ENCODE results near the gene KLF2. TPM values are rescaled to one million over a fixed set of nuclear protein-coding genes. Genes with fewer than 3 reads are reported as not detected.
A peak's percentile ranks its signal among the peaks of the same experiment; 100 is the strongest.

KLF2 gene
- total and polyA plus RNA-seq, 7 donors: 2.8 to 49.3 (median 21.4) TPM

- WGBS, 2 donors: 90 to 92% methylated on average over 3 of the region's 3 CpGs
- DNase-seq: no peak
- intact Hi-C loops (cut with DNase I): no loop called here
- no peak overlapping the region for H3K4me3 ChIP-seq
- H3K9me3 ChIP-seq: no peaks in the 10 kb centered on the region
- H3K4me1 ChIP-seq: peaks cover 0 to 24% (median 19%) of the 10 kb centered on the region in 4 donors
- TF ChIP-seq CTCF (IDR thresholded peaks at IDR 0.05) (no peak), POLR2AphosphoS5 (IDR thresholded peaks at IDR 0.05) (no peak), EP300 (IDR thresholded peaks at IDR 0.05) (no peak), POLR2A (IDR thresholded peaks at IDR 0.05) (no peak)
- no peak overlapping the region for H3K27ac ChIP-seq
- H3K36me3 ChIP-seq: peaks cover 0 to 4% (median 2%) of the 10 kb centered on the region in 4 donors
- no peaks in the 10 kb centered on the region for H3K27me3 ChIP-seq
These were observed 3.6 kb upstream of the KLF2 start for GRCh38 chr19:16320987-16321386.

GRCh38 chr19:16325161-16325527 lies 518 bp downstream of the KLF2 start:
- TF ChIP-seq POLR2AphosphoS5 (IDR thresholded peaks at IDR 0.05): no peak
- peaks cover 4 to 25% (median 9%) of the 10 kb centered on the region in 4 donors for H3K36me3 ChIP-seq
- H3K4me1 ChIP-seq: peaks cover 0 to 42% (median 35%) of the 10 kb centered on the region in 4 donors
- peak overlapping the region; percentile 66 to 92 (median 82) for H3K4me3 ChIP-seq
- no peaks in the 10 kb centered on the region for H3K9me3 ChIP-seq
- WGBS, 2 donors: 1% methylated on average over 52 of the region's 52 CpGs
- peak; percentile 82 for DNase-seq
- peak overlapping the region; percentile 94 to 97 (median 97) for H3K27ac ChIP-seq
- intact Hi-C loops (cut with DNase I): loop anchor here (2.0 to 5.0 kb wide), 3 partner anchors 32 to 78 kb away; no protein-coding TSS in a partner anchor
- H3K27me3 ChIP-seq: no peaks in the 10 kb centered on the region

GRCh38 chr19:16325641-16326400 lies 1.2 kb downstream of the KLF2 start:
- 3 to 4% methylated on average over 82 of the region's 82 CpGs for WGBS, 2 donors
- TF ChIP-seq POLR2AphosphoS5 (IDR thresholded peaks at IDR 0.05): peak; percentile 57 to 78 (median 68)
- no peak for TF ChIP-seq CTCF (IDR thresholded peaks at IDR 0.05)
- no peak for TF ChIP-seq POLR2A (IDR thresholded peaks at IDR 0.05)
- TF ChIP-seq EP300 (IDR thresholded peaks at IDR 0.05): no peak
- DNase-seq: peak; percentile 84
- H3K36me3 ChIP-seq: peaks cover 4 to 25% (median 9%) of the 10 kb centered on the region in 4 donors
- H3K27me3 ChIP-seq: no peaks in the 10 kb centered on the region
- peak overlapping the region; percentile 94 to 97 (median 97) for H3K27ac ChIP-seq
- peaks cover 0 to 42% (median 35%) of the 10 kb centered on the region in 4 donors for H3K4me1 ChIP-seq
- no peaks in the 10 kb centered on the region for H3K9me3 ChIP-seq
- H3K4me3 ChIP-seq: peak overlapping the region; percentile 58 to 92 (median 75)
- intact Hi-C loops (cut with DNase I): loop anchor here (2.0 to 5.0 kb wide), 3 partner anchors 33 to 79 kb away; no protein-coding TSS in a partner anchor

- Histone ChIP-seq H3K36me3 (peaks cover 4 to 25% (median 9%) of the 10 kb centered on the region in 4 donors), H3K4me1 (peaks cover 0 to 45% (median 37%) of the 10 kb centered on the region in 4 donors), H3K27me3 (no peaks in the 10 kb centered on the region), H3K9me3 (no peaks in the 10 kb centered on the region), H3K27ac (peak overlapping the region; percentile 94 to 97 (median 97)), H3K4me3 (peak overlapping the region; percentile 58 to 92 (median 75))
- intact Hi-C loops (cut with DNase I): loop anchor here (5.0 kb wide), 1 partner anchor 79 kb away; no protein-coding TSS in a partner anchor
- DNase-seq: no peak
- 30 to 54% methylated on average over 58 of the region's 58 CpGs for WGBS, 2 donors
- TF ChIP-seq POLR2A (IDR thresholded peaks at IDR 0.05) (no peak), POLR2AphosphoS5 (IDR thresholded peaks at IDR 0.05) (peak; percentile 39 to 82 (median 63)), CTCF (IDR thresholded peaks at IDR 0.05) (no peak)
These were observed 2.0 kb downstream of the KLF2 start for GRCh38 chr19:16326401-16327168.

- Histone ChIP-seq H3K27ac (peak overlapping the region; percentile 94 to 97 (median 97)), H3K4me3 (peak overlapping the region; percentile 58 to 92 (median 75)), H3K9me3 (no peaks in the 10 kb centered on the region), H3K36me3 (peaks cover 4 to 25% (median 9%) of the 10 kb centered on the region in 4 donors), H3K4me1 (peaks cover 0 to 45% (median 40%) of the 10 kb centered on the region in 4 donors), H3K27me3 (no peaks in the 10 kb centered on the region)
- intact Hi-C loops (cut with DNase I): loop anchor here (5.0 kb wide), 1 partner anchor 80 kb away; no protein-coding TSS in a partner anchor
- no peak for DNase-seq
- TF ChIP-seq EP300 (IDR thresholded peaks at IDR 0.05): no peak
- no peak for TF ChIP-seq CTCF (IDR thresholded peaks at IDR 0.05)
- TF ChIP-seq POLR2A (IDR thresholded peaks at IDR 0.05): no peak
- no peak for TF ChIP-seq POLR2AphosphoS5 (IDR thresholded peaks at IDR 0.05)
- 45 to 78% methylated on average over 14 of the region's 14 CpGs for WGBS, 2 donors
These were observed 2.5 kb downstream of the KLF2 start for GRCh38 chr19:16327169-16327475.
